ENCODE results near the gene MMP15. TPM values are rescaled to one million over a fixed set of nuclear protein-coding genes. Genes with fewer than 3 reads are reported as not detected.
"Not testable (repeated sequence)": the region's sequence is repeated elsewhere in the genome, so short reads cannot be mapped to it uniquely, and the experiment has no call there.

MMP15 gene
- total and polyA plus RNA-seq, 8 donors, result 8.1 to 140 (median 22.2) TPM

DNA sequence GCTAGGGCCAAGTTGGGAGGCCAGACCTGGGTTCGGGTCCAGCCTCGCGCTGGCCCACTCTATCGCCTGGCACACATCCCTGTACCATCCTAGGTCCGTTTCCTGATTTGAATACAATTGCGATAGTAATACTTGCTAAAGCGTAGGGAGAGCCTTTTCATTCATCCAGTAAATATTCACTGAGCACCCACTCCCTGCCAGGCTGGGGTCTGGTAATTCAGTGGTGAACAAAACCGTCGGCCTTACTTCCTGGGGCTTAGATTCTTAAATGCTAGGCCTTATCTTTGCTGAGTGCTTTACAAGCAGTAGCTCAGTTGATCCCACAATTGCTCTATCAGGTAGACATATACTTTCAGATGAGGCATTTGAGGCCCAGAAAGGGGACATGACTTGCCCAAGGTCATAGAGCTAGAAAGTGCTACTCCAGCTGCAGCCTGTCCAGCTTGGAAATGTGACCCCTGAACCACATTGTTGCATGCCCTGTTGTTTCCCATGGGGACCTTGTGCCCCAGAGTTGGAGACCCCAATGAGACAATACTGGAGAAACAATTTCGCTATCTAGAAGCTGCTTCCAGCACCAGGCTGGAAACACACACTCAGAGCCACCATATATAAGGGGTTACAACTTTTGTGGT, 23.7 kb upstream of the MMP15 start:
- Histone ChIP-seq H3K27me3 (no peaks in the 10 kb centered on the region), H3K9me3 (no peaks in the 10 kb centered on the region), H3K4me1 (peaks cover 25 to 51% (median 44%) of the 10 kb centered on the region in 4 donors), H3K36me3 (peaks cover 12 to 42% (median 36%) of the 10 kb centered on the region in 4 donors), H3K27ac (peak overlapping the region in 4 of 5 donors; percentile 88 to 94 (median 92)), H3K4me3 (peak overlapping the region; percentile 60 to 84 (median 73))
- intact Hi-C loops (cut with DNase I; ENCODE audit: low total_unique reads), result loop anchor here (10.0 kb wide), 1 partner anchor 247 kb away; no protein-coding TSS in a partner anchor
- DNase-seq, result no peak
- 24 to 37% (median 28%) methylated on average over 7 to 10 of the region's 10 CpGs for WGBS, 5 donors
- TF ChIP-seq EP300 (IDR thresholded peaks at IDR 0.05) (no peak), POLR2A (IDR thresholded peaks at IDR 0.05) (no peak), CTCF (IDR thresholded peaks at IDR 0.05) (no peak), POLR2AphosphoS5 (IDR thresholded peaks at IDR 0.05) (no peak)

- H3K36me3 ChIP-seq, result peaks cover 6 to 37% (median 34%) of the 10 kb centered on the region in 4 donors
- H3K9me3 ChIP-seq, result no peaks in the 10 kb centered on the region
- 81 to 87% (median 82%) methylated on average over 9 of the region's 9 CpGs for WGBS, 5 donors
- no peak overlapping the region for H3K4me3 ChIP-seq
- intact Hi-C loops (cut with DNase I; ENCODE audit: low total_unique reads), result loop anchor here (10.0 kb wide), 1 partner anchor 248 kb away; no protein-coding TSS in a partner anchor
- H3K27me3 ChIP-seq, result no peaks in the 10 kb centered on the region
- DNase-seq, result no peak
- H3K27ac ChIP-seq, result no peak overlapping the region
- no peak for TF ChIP-seq POLR2A (IDR thresholded peaks at IDR 0.05)
- no peak for TF ChIP-seq CTCF (IDR thresholded peaks at IDR 0.05)
- TF ChIP-seq POLR2AphosphoS5 (IDR thresholded peaks at IDR 0.05), result no peak
- no peak for TF ChIP-seq EP300 (IDR thresholded peaks at IDR 0.05)
- peaks cover 25 to 51% (median 44%) of the 10 kb centered on the region in 4 donors for H3K4me1 ChIP-seq
Measured at GRCh38 chr16:58002416-58002800, 23.1 kb upstream of the MMP15 start.

DNA sequence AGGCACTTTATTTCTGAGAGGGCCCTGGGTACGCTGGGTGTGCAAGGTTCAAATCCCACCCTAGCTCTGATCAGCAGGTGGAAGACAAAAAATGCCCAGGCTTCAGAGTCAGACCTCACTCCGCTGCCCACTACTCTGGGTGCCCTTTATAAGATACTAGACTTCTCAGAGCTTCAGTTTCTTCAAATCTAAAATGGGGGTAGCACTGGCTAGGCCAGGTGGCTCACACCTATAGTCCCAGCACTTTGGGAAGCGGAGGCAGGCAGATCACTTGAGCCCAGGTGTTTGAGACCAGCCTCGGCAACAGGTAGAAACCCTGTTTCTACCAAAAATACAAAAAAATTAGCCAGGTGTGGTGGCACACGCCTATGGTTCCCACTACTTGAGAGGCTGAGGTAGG, 22.6 kb upstream of the MMP15 start:
- Histone ChIP-seq H3K27ac (no peak overlapping the region), H3K36me3 (peaks cover 1 to 35% (median 28%) of the 10 kb centered on the region in 4 donors), H3K4me3 (no peak overlapping the region), H3K4me1 (peaks cover 25 to 47% (median 41%) of the 10 kb centered on the region in 4 donors), H3K27me3 (no peaks in the 10 kb centered on the region), H3K9me3 (no peaks in the 10 kb centered on the region)
- intact Hi-C loops (cut with DNase I; ENCODE audit: low total_unique reads), result loop anchor here (10.0 kb wide), 1 partner anchor 248 kb away; no protein-coding TSS in a partner anchor
- no peak for TF ChIP-seq EP300 (IDR thresholded peaks at IDR 0.05)
- TF ChIP-seq POLR2AphosphoS5 (IDR thresholded peaks at IDR 0.05), result no peak
- no peak for TF ChIP-seq CTCF (IDR thresholded peaks at IDR 0.05)
- TF ChIP-seq POLR2A (IDR thresholded peaks at IDR 0.05), result no peak
- 92 to 97% (median 94%) methylated on average over 5 of the region's 5 CpGs for WGBS, 5 donors
- DNase-seq, result no peak

DNA sequence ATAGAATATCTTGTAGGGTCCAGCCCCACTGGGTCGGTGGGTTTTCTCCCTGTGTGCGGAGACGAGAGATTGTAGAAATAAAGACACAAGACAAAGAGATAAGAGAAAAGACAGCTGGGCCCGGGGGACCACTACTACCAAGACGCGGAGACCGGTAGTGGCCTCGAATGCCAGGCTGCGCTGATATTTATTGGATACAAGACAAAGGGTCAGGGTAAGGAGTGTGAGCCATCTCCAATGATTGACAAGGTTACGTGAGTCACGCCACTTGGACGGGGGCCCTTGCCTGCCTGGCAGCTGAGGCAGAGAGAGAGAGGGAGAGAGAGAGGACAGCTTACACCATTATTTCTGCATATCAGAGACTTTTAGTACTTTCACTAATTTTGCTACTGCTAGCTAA, 20.8 kb upstream of the MMP15 start:
- not testable (repeated sequence) for H3K27me3 ChIP-seq, H3K9me3 ChIP-seq, H3K27ac ChIP-seq, H3K4me3 ChIP-seq, DNase-seq
- WGBS, 5 donors, result 82 to 90% (median 86%) methylated on average over 12 of the region's 12 CpGs
- intact Hi-C loops (cut with DNase I; ENCODE audit: low total_unique reads), result loop anchor here (10.0 kb wide), 1 partner anchor 250 kb away; no protein-coding TSS in a partner anchor
- Histone ChIP-seq H3K4me1 (peaks cover 11 to 29% (median 23%) of the 10 kb centered on the region in 4 donors), H3K36me3 (peaks cover under 1 to 33% (median 27%) of the 10 kb centered on the region in 4 donors)

All from stomach (tissue), 9 donors.